Uterus (tissue), 4 donors: Measurements from ENCODE around the gene FOLR1. TPM values are rescaled to one million over a fixed set of nuclear protein-coding genes. Genes with fewer than 3 reads are reported as not detected.

ENCODE experiments used
- DNase-seq, 2 donors: peaks; one replicate each; pipeline ENCODE4 v3.0.0-alpha.2; 2019 to 2020
- H3K27ac ChIP-seq, 2 donors: fragments of 200-600 bp; sonication (generic); 1 replicate in 1 of 2; 2 replicates in 1 of 2; pipeline ENCODE4 v1.5.1; 2016 to 2018
- H3K27me3 ChIP-seq, 2 donors: fragments of 200-600 bp; sonication (generic); one replicate each; pipeline ENCODE4 v1.5.1; 2018 to 2019; ENCODE audit warnings: control low read depth in 1 of 2
- H3K36me3 ChIP-seq, 2 donors: fragments of 200-600 bp; sonication (generic); one replicate each; pipeline ENCODE4 v1.5.1; 2019; ENCODE audit warnings: control low read depth in 1 of 2
- H3K4me1 ChIP-seq, 2 donors: fragments of 200-600 bp; sonication (generic); one replicate each; pipeline ENCODE4 v1.5.1; 2018 to 2019; ENCODE audit warnings: control low read depth in 1 of 2
- H3K4me3 ChIP-seq, 2 donors: fragments of 200-600 bp; sonication (generic); 1 replicate in 1 of 2; 2 replicates in 1 of 2; pipeline ENCODE4 v1.5.1; 2018 to 2019; ENCODE audit warnings: mild to moderate bottlenecking in 1 of 2
- H3K9me3 ChIP-seq, 2 donors: fragments of 200-600 bp; sonication (generic); one replicate each; pipeline ENCODE4 v1.5.1; 2019; ENCODE audit warnings: control low read depth in 1 of 2
- CTCF ChIP-seq, 4 experiments: fragments of 200-600 bp in 2 of 4; fragments of 450-650 bp in 2 of 4; sonication (generic) in 2 of 4; IDR thresholded peaks; one replicate each; pipeline ENCODE4 v1.5.1; 2016 to 2019; ENCODE audit warnings: antibody characterized with exemption in 4 of 4, mild to moderate bottlenecking in 2 of 4, moderate library complexity in 1 of 4
- POLR2A ChIP-seq, 2 donors: fragments of 450-650 bp; IDR thresholded peaks; one replicate each; pipeline ENCODE4 v1.6.1; 2016; ENCODE audit warnings: antibody characterized with exemption in 2 of 2, mild to moderate bottlenecking in 1 of 2, moderate library complexity in 1 of 2
- intact Hi-C: fragments of 100-400 bp; cut with DNase I; formaldehyde crosslinking; loops from one replicate; pipeline ENCODE4 v1.15.1; 2023; ENCODE audit warnings: low total_unique reads
- total RNA-seq, 4 donors: library from RNA; depleted of rRNA in 3 of 4; stranded (reverse); fragments of >200 nt in 3 of 4; gene quantifications; one replicate each; pipeline versions ENCODE4 v1.1.0 to v1.2.4, GENCODE V29; 2014 to 2023
- donor health status: DM: yes; HTN: yes; CAD: no.

Gene FOLR1
- total RNA-seq, 4 donors from 2014 or later: 1.8 to 22.0 TPM; not detected in 2

GRCh38 chr11:72241291-72241781 is 49.4 kb downstream of the FOLR1 start:
- no peak for DNase-seq
- TF ChIP-seq POLR2A (IDR thresholded peaks at IDR 0.05) (no peak), CTCF (IDR thresholded peaks at IDR 0.05) (no peak)
- Histone ChIP-seq H3K27ac (no peak overlapping the region), H3K9me3 (no peaks in the 10 kb centered on the region), H3K27me3 (peaks cover 23 to 50% of the 10 kb centered on the region in 2 donors), H3K36me3 (no peaks in the 10 kb centered on the region), H3K4me1 (peaks cover 0 to 22% of the 10 kb centered on the region in 2 donors), H3K4me3 (no peak overlapping the region)
- intact Hi-C loops: no loop called here

GRCh38 chr11:72242141-72242540 is 50.2 kb downstream of the FOLR1 start:
- Histone ChIP-seq H3K27me3 (peaks cover 23 to 50% of the 10 kb centered on the region in 2 donors), H3K36me3 (no peaks in the 10 kb centered on the region), H3K4me1 (peaks cover 0 to 22% of the 10 kb centered on the region in 2 donors), H3K9me3 (no peaks in the 10 kb centered on the region), H3K4me3 (no peak overlapping the region), H3K27ac (no peak overlapping the region)
- DNase-seq: no peak
- intact Hi-C loops: no loop called here
- TF ChIP-seq POLR2A (IDR thresholded peaks at IDR 0.05) (no peak), CTCF (IDR thresholded peaks at IDR 0.05) (no peak)

GRCh38 chr11:72243173-72244059 is 51.5 kb downstream of the FOLR1 start:
- Histone ChIP-seq H3K27ac (no peak overlapping the region), H3K27me3 (peaks cover 23 to 50% of the 10 kb centered on the region in 2 donors), H3K4me1 (peaks cover 0 to 22% of the 10 kb centered on the region in 2 donors), H3K4me3 (no peak overlapping the region), H3K9me3 (no peaks in the 10 kb centered on the region), H3K36me3 (no peaks in the 10 kb centered on the region)
- TF ChIP-seq CTCF (IDR thresholded peaks at IDR 0.05): no peak
- TF ChIP-seq POLR2A (IDR thresholded peaks at IDR 0.05): no peak
- intact Hi-C loops: no loop called here
- no peak for DNase-seq

GRCh38 chr11:72244060-72244360 is 52.1 kb downstream of the FOLR1 start, which contains the start of gene PHOX2A:
TSS of gene PHOX2A (minus strand) at chr11:72244176. CDS start at chr11:72244004, 172 bp downstream.
- no peak within 1 kb of the TSS for H3K27ac ChIP-seq
- peaks cover 0 to 20% of the 10 kb centered on the region in 2 donors for H3K4me1 ChIP-seq
- no peaks in the 10 kb centered on the region for H3K9me3 ChIP-seq
- intact Hi-C loops: no loop called here
- H3K36me3 ChIP-seq: no peaks in the 10 kb centered on the region
- H3K27me3 ChIP-seq: peaks cover 23 to 50% of the 10 kb centered on the region in 2 donors
- no peak within 1 kb of the TSS for H3K4me3 ChIP-seq
- TF ChIP-seq CTCF (IDR thresholded peaks at IDR 0.05): no peak
- DNase-seq: no peak
